HEK293 (cell line): ENCODE measurements around the gene PAK4.

Source experiments
- CTCF ChIA-PET: fragments of 350-600 bp; formaldehyde crosslinking; extraction: SDS; loops from one replicate; lab custom pipeline; 2021; ENCODE audit warnings: antibody characterized with exemption; lab: Yijun Ruan, JAX
- POLR2A ChIA-PET: fragments of 300-600 bp; formaldehyde crosslinking; extraction: SDS; loops from one replicate; lab custom pipeline; 2020; ENCODE audit warnings: antibody characterized with exemption, inconsistent platforms; lab: Yijun Ruan, JAX
- H3K27ac ChIP-seq: fragments of 200-500 bp; sonication (Bioruptor generic); 2 replicates; pipeline ENCODE4 v1.5.1; 2014; ENCODE audit warnings: low read depth, low read length, control low read depth, inconsistent platforms; ENCODE audit errors: extremely low read depth
- H3K36me3 ChIP-seq, 2 experiments: fragments of 200-500 bp in 1 of 2; sonication (Bioruptor generic) in 1 of 2; 1 replicate in 1 of 2; 2 replicates in 1 of 2; pipeline ENCODE4 v1.5.1; 2014 to 2017; ENCODE audit warnings: inconsistent platforms in 2 of 2, low read length in 2 of 2; ENCODE audit not compliant: control insufficient read depth in 2 of 2, insufficient read depth in 1 of 2
- H3K4me1 ChIP-seq: fragments of 200-500 bp; sonication (Bioruptor generic); 2 replicates; pipeline ENCODE4 v1.5.1; 2014; ENCODE audit warnings: mild to moderate bottlenecking, low read length, inconsistent platforms; ENCODE audit not compliant: control insufficient read depth, insufficient read depth
- H3K4me3 ChIP-seq: 2 replicates; pipeline ENCODE4 v1.5.1; 2011; ENCODE audit warnings: low read depth, mild to moderate bottlenecking, control low read depth, low read length, moderate library complexity
- H3K9me3 ChIP-seq: fragments of 200-500 bp; sonication (Bioruptor generic); 2 replicates; pipeline ENCODE4 v1.5.1; 2014; ENCODE audit warnings: low read depth, low read length, inconsistent platforms; ENCODE audit not compliant: control insufficient read depth, insufficient read depth
- GLIS1 ChIP-seq: fragments of 450-650 bp; formaldehyde crosslinking; IDR thresholded peaks from 2 replicates; pipeline ENCODE4 v1.5.1; 2016; ENCODE audit warnings: missing biosample characterization, missing genetic modification characterization
- HOXA7 ChIP-seq: sonication (generic); formaldehyde crosslinking; IDR thresholded peaks from 2 replicates; pipeline ENCODE4 v1.8.1; 2022; ENCODE audit warnings: missing genetic modification reagents, borderline replicate concordance
- HOXD13 ChIP-seq: sonication (generic); formaldehyde crosslinking; IDR thresholded peaks from 2 replicates; pipeline ENCODE4 v1.8.0; 2022; ENCODE audit warnings: missing genetic modification reagents, borderline replicate concordance
- KLF16 ChIP-seq: fragments of 450-650 bp; formaldehyde crosslinking; IDR thresholded peaks from 2 replicates; pipeline ENCODE4 v1.5.1; 2017; ENCODE audit warnings: missing biosample characterization, missing genetic modification characterization
- KLF7 ChIP-seq: fragments of 450-650 bp; formaldehyde crosslinking; IDR thresholded peaks from 2 replicates; pipeline ENCODE4 v1.5.1; 2016; ENCODE audit warnings: missing biosample characterization, missing genetic modification characterization, borderline replicate concordance
- MZF1 ChIP-seq: fragments of 450-650 bp; formaldehyde crosslinking; IDR thresholded peaks from 2 replicates; pipeline ENCODE4 v1.5.1; 2017; ENCODE audit warnings: missing biosample characterization, missing genetic modification characterization, borderline replicate concordance
- OVOL3 ChIP-seq: fragments of 450-650 bp; formaldehyde crosslinking; IDR thresholded peaks from 2 replicates; pipeline ENCODE4 v1.5.1; 2016; ENCODE audit warnings: missing biosample characterization, missing genetic modification characterization
- PRDM1 ChIP-seq: fragments of 450-650 bp; formaldehyde crosslinking; IDR thresholded peaks from 2 replicates; pipeline ENCODE4; 2016; ENCODE audit warnings: missing biosample characterization, missing genetic modification characterization
- SP7 ChIP-seq: fragments of 450-650 bp; formaldehyde crosslinking; IDR thresholded peaks from 2 replicates; pipeline ENCODE4 v1.5.1; 2016; ENCODE audit warnings: missing biosample characterization, missing genetic modification characterization
- YY1 ChIP-seq: fragments of 450-650 bp; formaldehyde crosslinking; IDR thresholded peaks from 2 replicates; pipeline ENCODE4 v1.5.1; 2018; ENCODE audit warnings: missing biosample characterization, missing genetic modification characterization
- YY2 ChIP-seq: fragments of 450-650 bp; formaldehyde crosslinking; IDR thresholded peaks from 2 replicates; pipeline ENCODE4 v1.5.1; 2016; ENCODE audit warnings: missing biosample characterization, missing genetic modification characterization
- ZBTB17 ChIP-seq: fragments of 450-650 bp; formaldehyde crosslinking; IDR thresholded peaks from 2 replicates; pipeline ENCODE4 v1.5.1; 2016; ENCODE audit warnings: missing biosample characterization, missing genetic modification characterization
- ZBTB7A ChIP-seq: fragments of 450-650 bp; formaldehyde crosslinking; IDR thresholded peaks from 2 replicates; pipeline ENCODE4 v1.5.1; 2016; ENCODE audit warnings: low read depth, missing biosample characterization, missing genetic modification characterization
- ZFP37 ChIP-seq: fragments of 450-650 bp; formaldehyde crosslinking; IDR thresholded peaks from 2 replicates; pipeline ENCODE4 v1.5.1; 2016; ENCODE audit warnings: missing biosample characterization, missing genetic modification characterization
- ZNF121 ChIP-seq: fragments of 450-650 bp; formaldehyde crosslinking; IDR thresholded peaks from 2 replicates; pipeline ENCODE4 v1.5.1; 2016; ENCODE audit warnings: missing biosample characterization, missing genetic modification characterization
- ZNF16 ChIP-seq: fragments of 450-650 bp; formaldehyde crosslinking; IDR thresholded peaks from 2 replicates; pipeline ENCODE4 v1.5.1; 2016; ENCODE audit warnings: low read depth, missing biosample characterization, missing genetic modification characterization
- ZNF169 ChIP-seq: fragments of 450-650 bp; formaldehyde crosslinking; IDR thresholded peaks from 2 replicates; pipeline ENCODE4 v1.5.1; 2016; ENCODE audit warnings: missing biosample characterization, missing genetic modification characterization
- ZNF211 ChIP-seq: fragments of 450-650 bp; formaldehyde crosslinking; IDR thresholded peaks from 2 replicates; pipeline ENCODE4 v1.5.1; 2016; ENCODE audit warnings: low read depth, missing biosample characterization, missing genetic modification characterization
- ZNF248 ChIP-seq: fragments of 450-650 bp; formaldehyde crosslinking; IDR thresholded peaks from 2 replicates; pipeline ENCODE4 v1.5.1; 2017; ENCODE audit warnings: missing biosample characterization, missing genetic modification characterization
- ZNF354C ChIP-seq: fragments of 450-650 bp; formaldehyde crosslinking; IDR thresholded peaks from 2 replicates; pipeline ENCODE4 v1.5.1; 2016; ENCODE audit warnings: missing biosample characterization, missing genetic modification characterization, low read depth, borderline replicate concordance
- ZNF391 ChIP-seq: fragments of 450-650 bp; formaldehyde crosslinking; IDR thresholded peaks from 2 replicates; pipeline ENCODE4 v1.5.1; 2016; ENCODE audit warnings: low read depth, missing biosample characterization, missing genetic modification characterization, borderline replicate concordance
- ZNF514 ChIP-seq: fragments of 450-650 bp; formaldehyde crosslinking; IDR thresholded peaks from 2 replicates; pipeline ENCODE4 v1.5.1; 2016; ENCODE audit warnings: missing biosample characterization, missing genetic modification characterization
- ZNF544 ChIP-seq: fragments of 450-650 bp; formaldehyde crosslinking; IDR thresholded peaks from 2 replicates; pipeline ENCODE4 v1.5.0; 2017; ENCODE audit warnings: missing biosample characterization, missing genetic modification characterization
- ZNF548 ChIP-seq: fragments of 450-650 bp; formaldehyde crosslinking; IDR thresholded peaks from 2 replicates; pipeline ENCODE4 v1.5.1; 2016; ENCODE audit warnings: missing biosample characterization, missing genetic modification characterization
- ZNF549 ChIP-seq: fragments of 450-650 bp; IDR thresholded peaks from 2 replicates; pipeline ENCODE4 v1.5.1; 2018; ENCODE audit warnings: missing biosample characterization, missing genetic modification characterization, mild to moderate bottlenecking, inconsistent platforms, moderate library complexity
- ZNF664 ChIP-seq: fragments of 450-650 bp; formaldehyde crosslinking; IDR thresholded peaks from 2 replicates; pipeline ENCODE4 v1.5.1; 2016; ENCODE audit warnings: missing biosample characterization, missing genetic modification characterization
- ZNF768 ChIP-seq: fragments of 450-650 bp; formaldehyde crosslinking; IDR thresholded peaks from 2 replicates; pipeline ENCODE4 v1.5.1; 2018; ENCODE audit warnings: missing biosample characterization, mild to moderate bottlenecking, missing genetic modification characterization
- ZSCAN30 ChIP-seq: fragments of 450-650 bp; IDR thresholded peaks from 2 replicates; pipeline ENCODE4 v1.5.1; 2018; ENCODE audit warnings: missing biosample characterization, mild to moderate bottlenecking, missing genetic modification characterization, moderate library complexity
- TF ChIP-seq, protein P1 (sequence below): fragments of 450-650 bp; formaldehyde crosslinking; IDR thresholded peaks from 2 replicates; pipeline ENCODE4 v1.5.1; 2017; ENCODE audit warnings: missing biosample characterization, missing genetic modification characterization
- TF ChIP-seq, protein P2 (sequence below): fragments of 450-650 bp; formaldehyde crosslinking; IDR thresholded peaks from 2 replicates; pipeline ENCODE4 v1.5.1; 2016; ENCODE audit warnings: missing biosample characterization, missing genetic modification characterization
- TF ChIP-seq, protein P3 (sequence below): fragments of 450-650 bp; formaldehyde crosslinking; IDR thresholded peaks from 2 replicates; pipeline ENCODE4 v1.5.1; 2016; ENCODE audit warnings: missing biosample characterization, missing genetic modification characterization
- TF ChIP-seq, protein P4 (sequence below): fragments of 450-650 bp; formaldehyde crosslinking; IDR thresholded peaks from 2 replicates; pipeline ENCODE4 v1.5.1; 2016; ENCODE audit warnings: missing biosample characterization, missing genetic modification characterization

PAK4 gene

GRCh38 chr19:39194832-39195542, 69.4 kb downstream of the PAK4 start (continued):
- TF ChIP-seq, protein P1, sequence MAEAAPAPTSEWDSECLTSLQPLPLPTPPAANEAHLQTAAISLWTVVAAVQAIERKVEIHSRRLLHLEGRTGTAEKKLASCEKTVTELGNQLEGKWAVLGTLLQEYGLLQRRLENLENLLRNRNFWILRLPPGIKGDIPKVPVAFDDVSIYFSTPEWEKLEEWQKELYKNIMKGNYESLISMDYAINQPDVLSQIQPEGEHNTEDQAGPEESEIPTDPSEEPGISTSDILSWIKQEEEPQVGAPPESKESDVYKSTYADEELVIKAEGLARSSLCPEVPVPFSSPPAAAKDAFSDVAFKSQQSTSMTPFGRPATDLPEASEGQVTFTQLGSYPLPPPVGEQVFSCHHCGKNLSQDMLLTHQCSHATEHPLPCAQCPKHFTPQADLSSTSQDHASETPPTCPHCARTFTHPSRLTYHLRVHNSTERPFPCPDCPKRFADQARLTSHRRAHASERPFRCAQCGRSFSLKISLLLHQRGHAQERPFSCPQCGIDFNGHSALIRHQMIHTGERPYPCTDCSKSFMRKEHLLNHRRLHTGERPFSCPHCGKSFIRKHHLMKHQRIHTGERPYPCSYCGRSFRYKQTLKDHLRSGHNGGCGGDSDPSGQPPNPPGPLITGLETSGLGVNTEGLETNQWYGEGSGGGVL (tag by site-specific recombination) = peak; percentile 15; the same call in 1 of the 2 replicates
- peak; percentile 38; the same call in 1 of the 2 replicates for TF ChIP-seq ZNF664 (tag by site-specific recombination)
- TF ChIP-seq KLF16 (tag by site-specific recombination) = no peak
- peak; percentile 85 for TF ChIP-seq SP7 (tag by site-specific recombination)
- TF ChIP-seq HOXA7 = no peak
- TF ChIP-seq KLF7 (tag by site-specific recombination) = 0 out of 2 replicates have a peak, but pooled peaks have one; percentile 9
- TF ChIP-seq, protein P2, sequence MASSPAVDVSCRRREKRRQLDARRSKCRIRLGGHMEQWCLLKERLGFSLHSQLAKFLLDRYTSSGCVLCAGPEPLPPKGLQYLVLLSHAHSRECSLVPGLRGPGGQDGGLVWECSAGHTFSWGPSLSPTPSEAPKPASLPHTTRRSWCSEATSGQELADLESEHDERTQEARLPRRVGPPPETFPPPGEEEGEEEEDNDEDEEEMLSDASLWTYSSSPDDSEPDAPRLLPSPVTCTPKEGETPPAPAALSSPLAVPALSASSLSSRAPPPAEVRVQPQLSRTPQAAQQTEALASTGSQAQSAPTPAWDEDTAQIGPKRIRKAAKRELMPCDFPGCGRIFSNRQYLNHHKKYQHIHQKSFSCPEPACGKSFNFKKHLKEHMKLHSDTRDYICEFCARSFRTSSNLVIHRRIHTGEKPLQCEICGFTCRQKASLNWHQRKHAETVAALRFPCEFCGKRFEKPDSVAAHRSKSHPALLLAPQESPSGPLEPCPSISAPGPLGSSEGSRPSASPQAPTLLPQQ (tag by site-specific recombination) = peak; percentile 39; the same call in 1 of the 2 replicates
- TF ChIP-seq, protein P3, sequence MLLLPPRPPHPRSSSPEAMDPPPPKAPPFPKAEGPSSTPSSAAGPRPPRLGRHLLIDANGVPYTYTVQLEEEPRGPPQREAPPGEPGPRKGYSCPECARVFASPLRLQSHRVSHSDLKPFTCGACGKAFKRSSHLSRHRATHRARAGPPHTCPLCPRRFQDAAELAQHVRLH (tag by site-specific recombination) = peak; percentile 84
- TF ChIP-seq ZNF211 = no peak
- peak; percentile 98; the same call in 1 of the 2 replicates for TF ChIP-seq ZNF768 (tag by site-specific recombination)
- TF ChIP-seq GLIS1 = peak; percentile 69; the same call in 1 of the 2 replicates
- peak; percentile 99 for TF ChIP-seq ZNF121 (tag by site-specific recombination)
- no peak for TF ChIP-seq OVOL3 (tag by site-specific recombination)
- TF ChIP-seq, all 188 proteins: peak for 16

DNA sequence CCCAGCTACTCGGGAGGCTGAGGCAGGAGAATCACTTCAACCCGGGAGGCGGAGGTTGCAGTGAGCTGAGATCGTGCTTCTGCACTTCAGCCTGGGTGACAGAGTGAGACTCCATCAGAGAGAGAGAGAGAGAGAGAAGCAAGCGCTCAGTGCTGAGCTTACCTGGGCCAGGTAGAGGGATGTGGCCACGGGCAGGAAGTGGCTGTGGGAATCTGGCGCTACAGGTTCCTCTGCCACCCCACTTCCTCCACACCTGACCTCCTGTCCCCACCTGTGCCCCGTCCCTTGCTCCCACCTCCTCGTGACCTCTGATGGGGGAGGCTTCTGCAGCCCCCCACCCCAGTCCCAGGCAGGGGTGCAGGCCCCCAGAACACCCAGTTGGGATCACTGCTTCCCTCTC, 70.2 kb downstream of the PAK4 start:
- Histone ChIP-seq H3K4me1 (0 out of 2 replicates have a peak, but pooled peaks cover 3% of the 10 kb centered on the region), H3K36me3 (no peaks in the 10 kb centered on the region), H3K9me3 (no peaks in the 10 kb centered on the region), H3K27ac (no peak overlapping the region), H3K4me3 (no peak overlapping the region)
- POLR2A ChIA-PET = interaction anchor here (0.9 kb wide), 1 partner anchor 146 kb away, joined by 4 read pairs; the partner anchor contains the start of gene SAMD4B
- CTCF ChIA-PET = interaction anchor here (0.6 to 1.5 kb wide), 6 partner anchors 9 to 140 kb away, joined by 3 to 6 read pairs (median 5); no protein-coding TSS in a partner anchor
- TF ChIP-seq ZNF549 (tag by site-specific recombination) (no peak), YY2 (tag by site-specific recombination) (peak; percentile 13; the same call in 1 of the 2 replicates), PRDM1 (tag by site-specific recombination) (no peak), ZNF16 (no peak), ZBTB17 (tag by site-specific recombination) (peak; percentile 56; the same call in 1 of the 2 replicates), HOXD13 (CRISPR knock-in tag) (no peak), ZNF514 (no peak), ZNF354C (tag by site-specific recombination) (no peak), ZBTB7A (no peak), ZNF548 (tag by site-specific recombination) (no peak), ZNF391 (tag by site-specific recombination) (no peak), ZNF169 (tag by site-specific recombination) (no peak), ZFP37 (tag by site-specific recombination) (no peak), MZF1 (tag by site-specific recombination) (no peak), ZNF544 (tag by site-specific recombination) (no peak), ZSCAN30 (tag by site-specific recombination) (no peak), YY1 (tag by site-specific recombination) (no peak), ZNF248 (no peak)
- TF ChIP-seq, protein P4, sequence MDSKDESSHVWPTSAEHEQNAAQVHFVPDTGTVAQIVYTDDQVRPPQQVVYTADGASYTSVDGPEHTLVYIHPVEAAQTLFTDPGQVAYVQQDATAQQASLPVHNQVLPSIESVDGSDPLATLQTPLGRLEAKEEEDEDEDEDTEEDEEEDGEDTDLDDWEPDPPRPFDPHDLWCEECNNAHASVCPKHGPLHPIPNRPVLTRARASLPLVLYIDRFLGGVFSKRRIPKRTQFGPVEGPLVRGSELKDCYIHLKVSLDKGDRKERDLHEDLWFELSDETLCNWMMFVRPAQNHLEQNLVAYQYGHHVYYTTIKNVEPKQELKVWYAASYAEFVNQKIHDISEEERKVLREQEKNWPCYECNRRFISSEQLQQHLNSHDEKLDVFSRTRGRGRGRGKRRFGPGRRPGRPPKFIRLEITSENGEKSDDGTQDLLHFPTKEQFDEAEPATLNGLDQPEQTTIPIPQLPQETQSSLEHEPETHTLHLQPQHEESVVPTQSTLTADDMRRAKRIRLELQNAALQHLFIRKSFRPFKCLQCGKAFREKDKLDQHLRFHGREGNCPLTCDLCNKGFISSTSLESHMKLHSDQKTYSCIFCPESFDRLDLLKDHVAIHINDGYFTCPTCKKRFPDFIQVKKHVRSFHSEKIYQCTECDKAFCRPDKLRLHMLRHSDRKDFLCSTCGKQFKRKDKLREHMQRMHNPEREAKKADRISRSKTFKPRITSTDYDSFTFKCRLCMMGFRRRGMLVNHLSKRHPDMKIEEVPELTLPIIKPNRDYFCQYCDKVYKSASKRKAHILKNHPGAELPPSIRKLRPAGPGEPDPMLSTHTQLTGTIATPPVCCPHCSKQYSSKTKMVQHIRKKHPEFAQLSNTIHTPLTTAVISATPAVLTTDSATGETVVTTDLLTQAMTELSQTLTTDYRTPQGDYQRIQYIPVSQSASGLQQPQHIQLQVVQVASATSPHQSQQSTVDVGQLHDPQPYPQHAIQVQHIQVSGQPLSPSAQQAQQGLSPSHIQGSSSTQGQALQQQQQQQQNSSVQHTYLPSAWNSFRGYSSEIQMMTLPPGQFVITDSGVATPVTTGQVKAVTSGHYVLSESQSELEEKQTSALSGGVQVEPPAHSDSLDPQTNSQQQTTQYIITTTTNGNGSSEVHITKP (tag by site-specific recombination) = no peak
